DND-41 (cell line): ENCODE results near the gene XRN2.

Source experiments
- ATAC-seq: fragments of 200-7000 bp; cut with Tn5 transposase; 3 replicates; pipeline ENCODE4 v1.9.1; 2021; ENCODE audit warnings: low read depth; ENCODE audit not compliant: insufficient read depth
- DNase-seq: peaks from one replicate; pipeline ENCODE4 v3.0.0-alpha.2; 2020
- H2AFZ ChIP-seq: 2 replicates; pipeline ENCODE4 v1.6.0; 2012; ENCODE audit warnings: low read depth, low read length
- H3K27ac ChIP-seq: 2 replicates; pipeline ENCODE4 v1.5.1; 2012; ENCODE audit warnings: low read length, inconsistent platforms
- H3K27me3 ChIP-seq: fragments of 200-600 bp; sonication (generic); 2 replicates; pipeline ENCODE4 v1.6.0; 2012; ENCODE audit warnings: low read length, mild to moderate bottlenecking, inconsistent platforms; ENCODE audit not compliant: insufficient read depth, poor library complexity
- H3K36me3 ChIP-seq: 2 replicates; pipeline ENCODE4 v1.5.1; 2012; ENCODE audit warnings: low read length, inconsistent platforms; ENCODE audit not compliant: insufficient read depth
- H3K4me1 ChIP-seq: 2 replicates; pipeline ENCODE4 v1.5.1; 2012; ENCODE audit warnings: mild to moderate bottlenecking, low read length; ENCODE audit not compliant: insufficient read depth
- H3K4me2 ChIP-seq: 2 replicates; pipeline ENCODE4 v1.6.0; 2012; ENCODE audit warnings: mild to moderate bottlenecking, moderate library complexity, low read length, inconsistent platforms; ENCODE audit not compliant: insufficient read depth
- H3K4me3 ChIP-seq, 2 experiments: fragments of 200-600 bp in 1 of 2; shearing (Covaris generic) in 1 of 2; 2 replicates each; pipeline ENCODE4 v1.5.1; 2012 to 2016; ENCODE audit warnings: inconsistent platforms in 2 of 2, low read length in 2 of 2, mild to moderate bottlenecking in 2 of 2, low read depth in 1 of 2, moderate library complexity in 1 of 2
- H3K79me2 ChIP-seq: 2 replicates; pipeline ENCODE4 v1.6.0; 2012; ENCODE audit warnings: low read length, inconsistent platforms; ENCODE audit not compliant: insufficient read depth
- H3K9ac ChIP-seq: 2 replicates; pipeline ENCODE4 v1.6.0; 2012; ENCODE audit warnings: low read depth, mild to moderate bottlenecking, inconsistent platforms, low read length, moderate library complexity
- H3K9me3 ChIP-seq: 2 replicates; pipeline ENCODE4 v1.5.1; 2012; ENCODE audit warnings: low read length, moderate library complexity, mild to moderate bottlenecking, inconsistent platforms; ENCODE audit not compliant: insufficient read depth, severe bottlenecking
- H4K20me1 ChIP-seq: 2 replicates; pipeline ENCODE4 v1.6.0; 2012; ENCODE audit warnings: low read length; ENCODE audit not compliant: insufficient read depth
- CTCF ChIP-seq: IDR thresholded peaks from 2 replicates; pipeline ENCODE4 v1.5.1; 2012; ENCODE audit warnings: borderline replicate concordance, low read length, moderate library complexity, mild to moderate bottlenecking; ENCODE audit not compliant: poor library complexity, severe bottlenecking; ENCODE audit errors: extremely low read depth
- EZH2 ChIP-seq: IDR thresholded peaks from 3 replicates; pipeline ENCODE4 v1.6.1; 2012; ENCODE audit warnings: borderline replicate concordance, low read depth, mild to moderate bottlenecking, moderate library complexity, low read length, inconsistent platforms; ENCODE audit not compliant: severe bottlenecking

XRN2 gene

GRCh38 chr20:21387528-21387927, 84.4 kb downstream of the XRN2 start:
- no peak for DNase-seq
- Histone ChIP-seq H3K36me3 (peaks cover 65% of the 10 kb centered on the region), H2AFZ (no peak overlapping the region), H3K4me2 (no peak overlapping the region), H3K79me2 (no peaks in the 10 kb centered on the region), H4K20me1 (no peaks in the 10 kb centered on the region; the same call in 1 of the 2 replicates), H3K9me3 (no peaks in the 10 kb centered on the region), H3K27me3 (no peaks in the 10 kb centered on the region), H3K9ac (no peak overlapping the region), H3K27ac (no peak overlapping the region), H3K4me3 (no peak overlapping the region), H3K4me1 (no peaks in the 10 kb centered on the region)
- ATAC-seq = no peak
- TF ChIP-seq CTCF = no peak
- no peak for TF ChIP-seq EZH2

- H3K4me2 ChIP-seq = no peak overlapping the region
- peaks cover 54% of the 10 kb centered on the region for H3K36me3 ChIP-seq
- H3K4me3 ChIP-seq = no peak overlapping the region
- no peaks in the 10 kb centered on the region for H3K9me3 ChIP-seq
- no peaks in the 10 kb centered on the region for H3K79me2 ChIP-seq
- H4K20me1 ChIP-seq = no peaks in the 10 kb centered on the region; the same call in 1 of the 2 replicates
- TF ChIP-seq EZH2 = no peak
- TF ChIP-seq CTCF = no peak
- no peak for DNase-seq
- H3K9ac ChIP-seq = no peak overlapping the region
- H2AFZ ChIP-seq = no peak overlapping the region
- H3K27ac ChIP-seq = no peak overlapping the region
- no peaks in the 10 kb centered on the region for H3K4me1 ChIP-seq
- ATAC-seq = no peak
- H3K27me3 ChIP-seq = no peaks in the 10 kb centered on the region
These were observed 85.4 kb downstream of the XRN2 start for GRCh38 chr20:21388566-21388965.

GRCh38 chr20:21389368-21389767, 86.2 kb downstream of the XRN2 start:
- TF ChIP-seq CTCF (no peak), EZH2 (no peak)
- no peak overlapping the region for H3K9ac ChIP-seq
- DNase-seq (no peak), ATAC-seq (no peak)
- no peaks in the 10 kb centered on the region; the same call in 1 of the 2 replicates for H4K20me1 ChIP-seq
- H2AFZ ChIP-seq = no peak overlapping the region
- H3K4me3 ChIP-seq = no peak overlapping the region
- H3K79me2 ChIP-seq = no peaks in the 10 kb centered on the region
- no peaks in the 10 kb centered on the region for H3K4me1 ChIP-seq
- no peaks in the 10 kb centered on the region for H3K27me3 ChIP-seq
- peaks cover 46% of the 10 kb centered on the region for H3K36me3 ChIP-seq
- no peak overlapping the region for H3K27ac ChIP-seq
- H3K9me3 ChIP-seq = no peaks in the 10 kb centered on the region
- no peak overlapping the region for H3K4me2 ChIP-seq

- H3K4me1 ChIP-seq = no peaks in the 10 kb centered on the region
- H3K27me3 ChIP-seq = no peaks in the 10 kb centered on the region
- peaks cover 33% of the 10 kb centered on the region for H3K36me3 ChIP-seq
- H3K9me3 ChIP-seq = no peaks in the 10 kb centered on the region
- ATAC-seq (no peak), DNase-seq (no peak)
- no peak overlapping the region for H3K27ac ChIP-seq
- no peaks in the 10 kb centered on the region; the same call in 1 of the 2 replicates for H4K20me1 ChIP-seq
- H3K4me2 ChIP-seq = no peak overlapping the region
- H3K9ac ChIP-seq = no peak overlapping the region
- no peak overlapping the region for H2AFZ ChIP-seq
- H3K4me3 ChIP-seq = no peak overlapping the region
- TF ChIP-seq CTCF (no peak), EZH2 (no peak)
- no peaks in the 10 kb centered on the region for H3K79me2 ChIP-seq
These were observed 87.6 kb downstream of the XRN2 start for GRCh38 chr20:21390768-21391167.
